Endometrial microvascular endothelial cells (primary cell): ENCODE data around the gene ACTR3. TPM values are rescaled to one million over a fixed set of nuclear protein-coding genes. Genes with fewer than 3 reads are reported as not detected.

Experiments
- total RNA-seq: library from RNA; depleted of rRNA; stranded (reverse); fragments of >200 nt; gene quantifications from one replicate; pipeline ENCODE4 v1.2.3, GENCODE V29; 2015; ENCODE audit errors: inconsistent ontology term

Gene ACTR3
- total RNA-seq, 1 donor from 2014 or later = 468 TPM

Other genes starting within 250 kb of the ACTR3 start
- 84.1 TPM for gene SLC35F5, start 133.4 kb upstream of the ACTR3 start, total RNA-seq